Activated T-helper 2 cell treated with anti-CD3 and anti-CD28 coated beads, Interferon-gamma antibody, Interleukin-2, Interleukin-4, amounts not matched to agents 10 μg/mL and 5 μg/mL and 100 μg/mL, durations not matched to agents 14 hours and 24 hours and 36 hours (primary cell): ENCODE data around the gene TRIM26. TPM values are rescaled to one million over a fixed set of nuclear protein-coding genes. Genes with fewer than 3 reads are reported as not detected.
"Not testable (repeated sequence)": the region's sequence is repeated elsewhere in the genome, so short reads cannot be mapped to it uniquely, and the experiment has no call there.

Experiments used
- DNase-seq: peaks from one replicate; pipeline ENCODE4 v3.0.0; 2021; ENCODE audit warnings: low spot score
- H3K27ac Mint-ChIP-seq: one replicate; pipeline ENCODE4 v1.8.0; 2021; ENCODE audit warnings: mixed read lengths
- H3K27me3 Mint-ChIP-seq: one replicate; pipeline ENCODE4 v1.8.0; 2021; ENCODE audit warnings: low read depth, mixed read lengths
- H3K36me3 Mint-ChIP-seq: one replicate; pipeline ENCODE4 v1.8.0; 2021; ENCODE audit warnings: low read depth, mixed read lengths
- H3K4me1 Mint-ChIP-seq: one replicate; pipeline ENCODE4 v1.8.0; 2021; ENCODE audit warnings: low read depth, mixed read lengths
- H3K4me3 Mint-ChIP-seq: one replicate; pipeline ENCODE4 v1.8.0; 2021; ENCODE audit warnings: low read depth, mild to moderate bottlenecking, moderate library complexity, mixed read lengths
- H3K9me3 Mint-ChIP-seq: one replicate; pipeline ENCODE4 v1.8.0; 2021; ENCODE audit warnings: mixed read lengths
- intact Hi-C: fragments of 100-400 bp; cut with micrococcal nuclease; formaldehyde crosslinking; loops from one replicate; pipeline ENCODE4 v1.15.1; 2023
- total RNA-seq: library from RNA; stranded (reverse); gene quantifications from 2 replicates; pipeline ENCODE4 v1.2.3, GENCODE V29; 2022

The TRIM26 gene
- total RNA-seq, 1 donor from 2014 or later = 51.5 TPM

GRCh38 chr6:30152910-30153610, 60.1 kb downstream of the TRIM26 start:
- H3K4me1 Mint-ChIP-seq = peaks cover 6% of the 10 kb centered on the region
- H3K9me3 Mint-ChIP-seq = no peaks in the 10 kb centered on the region
- no peak overlapping the region for H3K27ac Mint-ChIP-seq

DNA sequence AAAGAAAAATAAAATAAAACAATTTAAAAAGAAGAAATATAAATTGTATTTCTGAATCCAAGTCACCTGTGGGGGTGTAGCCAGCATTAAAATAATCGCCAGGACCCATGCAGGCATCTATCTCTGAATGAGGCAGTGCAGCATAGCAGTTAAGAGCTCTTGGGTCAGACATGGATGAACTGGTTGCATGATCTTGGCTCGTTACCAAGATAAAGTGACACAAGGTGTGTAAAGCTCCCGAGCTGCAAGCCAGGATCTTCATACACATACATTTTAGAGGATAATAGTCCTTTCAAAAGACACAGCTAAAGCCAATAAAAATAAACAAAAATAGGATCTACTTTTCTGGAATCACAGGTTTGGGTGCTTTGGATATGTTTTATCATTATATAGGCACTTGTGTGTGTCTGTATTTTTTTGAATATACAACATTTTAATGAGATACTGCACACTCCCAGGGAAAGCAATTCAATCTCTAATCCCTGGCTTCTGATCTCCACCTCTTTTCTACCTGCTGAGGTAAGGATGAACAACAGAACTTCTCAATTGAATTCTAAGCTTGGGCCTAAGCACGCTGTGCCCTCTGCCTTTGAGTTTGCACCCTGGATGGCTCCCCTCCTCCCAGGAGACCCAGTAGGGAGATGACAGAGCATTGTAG, 61.1 kb downstream of the TRIM26 start:
- DNase-seq = no peak
- Mint-ChIP-seq H3K4me1 (peaks cover 6% of the 10 kb centered on the region), H3K4me3 (no peak overlapping the region), H3K27me3 (peaks cover 21% of the 10 kb centered on the region), H3K9me3 (no peaks in the 10 kb centered on the region), H3K36me3 (no peaks in the 10 kb centered on the region), H3K27ac (no peak overlapping the region)
- intact Hi-C loops = no loop called here

More at GRCh38 chr6:30152910-30153610, 60.1 kb downstream of the TRIM26 start:
- intact Hi-C loops = no loop called here
- no peak overlapping the region for H3K4me3 Mint-ChIP-seq
- peaks cover 21% of the 10 kb centered on the region for H3K27me3 Mint-ChIP-seq
- peak; percentile 3 for DNase-seq
- H3K36me3 Mint-ChIP-seq = no peaks in the 10 kb centered on the region

- H3K36me3 Mint-ChIP-seq = no peaks in the 10 kb centered on the region
- no peak overlapping the region for H3K27ac Mint-ChIP-seq
- peaks cover 21% of the 10 kb centered on the region for H3K27me3 Mint-ChIP-seq
- intact Hi-C loops = no loop called here
- H3K4me1 Mint-ChIP-seq = peaks cover 6% of the 10 kb centered on the region
- no peak overlapping the region for H3K4me3 Mint-ChIP-seq
- no peaks in the 10 kb centered on the region for H3K9me3 Mint-ChIP-seq
- DNase-seq = peak; percentile 4
Measured at GRCh38 chr6:30151580-30151979, 61.6 kb downstream of the TRIM26 start.

- no peaks in the 10 kb centered on the region for H3K9me3 Mint-ChIP-seq
- peaks cover 22% of the 10 kb centered on the region for H3K27me3 Mint-ChIP-seq
- DNase-seq = no peak
- no peak overlapping the region for H3K27ac Mint-ChIP-seq
- no peaks in the 10 kb centered on the region for H3K36me3 Mint-ChIP-seq
- intact Hi-C loops = no loop called here
- no peak overlapping the region for H3K4me3 Mint-ChIP-seq
- peaks cover 6% of the 10 kb centered on the region for H3K4me1 Mint-ChIP-seq
Measured at GRCh38 chr6:30150671-30151395, 62.4 kb downstream of the TRIM26 start.

- H3K9me3 Mint-ChIP-seq = no peaks in the 10 kb centered on the region
- H3K4me3 Mint-ChIP-seq = no peak overlapping the region
- DNase-seq = no peak
- peaks cover 22% of the 10 kb centered on the region for H3K27me3 Mint-ChIP-seq
- intact Hi-C loops = no loop called here
- H3K36me3 Mint-ChIP-seq = no peaks in the 10 kb centered on the region
- H3K4me1 Mint-ChIP-seq = peaks cover 6% of the 10 kb centered on the region
- no peak overlapping the region for H3K27ac Mint-ChIP-seq
Measured at GRCh38 chr6:30149858-30150550, 63.2 kb downstream of the TRIM26 start.

GRCh38 chr6:30149234-30149633, 64.0 kb downstream of the TRIM26 start:
- H3K4me1 Mint-ChIP-seq = peaks cover 6% of the 10 kb centered on the region
- no peaks in the 10 kb centered on the region for H3K36me3 Mint-ChIP-seq
- no peak for DNase-seq
- H3K4me3 Mint-ChIP-seq = no peak overlapping the region
- intact Hi-C loops = no loop called here
- no peaks in the 10 kb centered on the region for H3K9me3 Mint-ChIP-seq
- H3K27me3 Mint-ChIP-seq = peaks cover 30% of the 10 kb centered on the region
- no peak overlapping the region for H3K27ac Mint-ChIP-seq

DNA sequence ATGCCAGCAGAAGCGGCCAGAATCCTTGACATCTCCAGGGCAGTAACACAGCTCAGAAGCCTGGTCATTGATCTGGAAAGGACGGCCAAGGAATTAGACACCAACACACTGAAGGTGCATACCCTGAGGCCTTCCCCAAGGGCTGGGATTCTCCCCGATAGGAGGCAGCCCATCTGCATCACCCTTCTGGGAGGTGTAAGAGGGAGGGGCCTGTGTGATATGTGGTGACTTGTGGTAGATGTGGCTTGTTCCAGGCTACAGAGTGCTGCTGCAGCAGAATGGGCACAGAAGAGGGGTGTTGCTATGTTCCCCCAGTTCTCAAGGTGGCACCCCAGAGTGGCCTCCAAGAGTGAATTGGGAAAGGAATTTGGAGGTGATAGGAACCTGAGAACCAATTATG, 66.1 kb downstream of the TRIM26 start:
- Mint-ChIP-seq H3K27ac (no peak overlapping the region), H3K27me3 (peaks cover 32% of the 10 kb centered on the region), H3K4me3 (no peak overlapping the region), H3K36me3 (no peaks in the 10 kb centered on the region), H3K9me3 (no peaks in the 10 kb centered on the region), H3K4me1 (peaks cover 4% of the 10 kb centered on the region)
- DNase-seq = peak; percentile 7
- intact Hi-C loops = no loop called here

DNA sequence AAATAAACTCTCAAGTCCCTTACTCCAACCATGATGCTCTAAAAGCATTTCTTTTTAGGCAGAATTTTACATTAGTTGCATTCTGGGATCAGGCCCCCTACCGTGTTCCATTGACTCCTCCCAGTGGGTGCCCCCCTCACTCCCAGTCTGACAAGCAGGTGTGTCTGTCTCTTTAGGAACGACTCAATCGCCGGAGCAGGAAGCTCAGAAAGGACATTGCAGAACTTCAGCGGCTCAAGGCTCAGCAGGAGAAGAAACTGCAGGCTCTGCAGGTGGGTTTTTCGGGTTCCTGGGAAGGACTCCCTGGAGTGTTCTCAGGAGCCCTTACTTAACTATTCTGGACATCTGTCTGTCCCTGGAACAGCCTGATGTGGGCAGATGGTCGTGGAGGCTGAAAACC, 67.4 kb downstream of the TRIM26 start:
- Mint-ChIP-seq H3K9me3 (no peaks in the 10 kb centered on the region), H3K4me1 (peaks cover 2% of the 10 kb centered on the region), H3K27ac (no peak overlapping the region), H3K27me3 (peaks cover 43% of the 10 kb centered on the region), H3K4me3 (no peak overlapping the region), H3K36me3 (no peaks in the 10 kb centered on the region)
- no peak for DNase-seq
- intact Hi-C loops = no loop called here

DNA sequence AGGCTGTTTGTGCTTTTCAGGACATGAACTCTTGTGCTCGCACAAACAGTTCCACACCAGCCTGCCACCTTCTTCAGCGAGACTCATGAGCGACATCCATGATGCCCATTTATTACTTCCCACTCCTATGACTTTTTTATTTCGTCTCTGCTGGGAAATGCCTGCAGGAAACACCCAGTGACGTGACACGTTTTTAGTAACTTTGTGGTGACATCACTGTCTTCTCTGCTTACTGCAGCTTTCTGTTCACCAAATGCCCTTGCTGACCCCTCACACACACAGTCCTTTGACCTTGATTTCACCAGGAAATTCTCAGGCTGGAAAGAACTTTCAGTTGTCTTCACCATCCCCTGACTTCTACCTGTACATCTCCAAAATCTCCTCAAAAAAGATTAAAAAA, 68.4 kb downstream of the TRIM26 start:
- no peak for DNase-seq
- Mint-ChIP-seq H3K4me3 (no peak overlapping the region), H3K36me3 (no peaks in the 10 kb centered on the region), H3K9me3 (no peaks in the 10 kb centered on the region), H3K27ac (no peak overlapping the region), H3K27me3 (peaks cover 43% of the 10 kb centered on the region), H3K4me1 (peaks cover 5% of the 10 kb centered on the region)
- intact Hi-C loops = no loop called here

DNA sequence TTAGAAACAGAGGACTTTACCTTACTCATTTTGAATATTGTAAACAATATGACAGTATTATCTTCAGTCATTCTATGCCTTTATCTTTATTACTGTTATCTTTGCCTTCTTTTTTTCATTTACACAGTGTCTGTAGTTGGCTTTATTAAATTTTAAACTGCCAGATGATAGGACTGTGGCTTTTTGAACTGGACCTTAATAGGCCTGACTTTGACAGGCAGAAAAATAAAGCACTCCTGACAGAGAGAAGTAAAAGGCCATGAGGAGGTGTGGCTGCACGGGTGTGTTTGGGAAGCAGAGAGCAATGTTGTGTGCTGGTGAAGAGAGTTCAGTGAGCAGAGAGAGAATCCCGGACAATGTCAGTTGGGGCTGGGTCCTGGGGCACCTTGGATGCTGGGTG, 69.4 kb downstream of the TRIM26 start:
- Mint-ChIP-seq H3K4me3 (no peak overlapping the region), H3K4me1 (peaks cover 7% of the 10 kb centered on the region), H3K36me3 (no peaks in the 10 kb centered on the region), H3K27me3 (peaks cover 46% of the 10 kb centered on the region), H3K9me3 (no peaks in the 10 kb centered on the region), H3K27ac (no peak overlapping the region)
- no peak for DNase-seq
- intact Hi-C loops = no loop called here

GRCh38 chr6:30142665-30143064, 70.5 kb downstream of the TRIM26 start:
- Mint-ChIP-seq H3K4me1 (peaks cover 7% of the 10 kb centered on the region), H3K36me3 (no peaks in the 10 kb centered on the region), H3K27ac (no peak overlapping the region), H3K4me3 (no peak overlapping the region), H3K27me3 (peaks cover 56% of the 10 kb centered on the region), H3K9me3 (no peaks in the 10 kb centered on the region)
- DNase-seq = no peak
- intact Hi-C loops = no loop called here

DNA sequence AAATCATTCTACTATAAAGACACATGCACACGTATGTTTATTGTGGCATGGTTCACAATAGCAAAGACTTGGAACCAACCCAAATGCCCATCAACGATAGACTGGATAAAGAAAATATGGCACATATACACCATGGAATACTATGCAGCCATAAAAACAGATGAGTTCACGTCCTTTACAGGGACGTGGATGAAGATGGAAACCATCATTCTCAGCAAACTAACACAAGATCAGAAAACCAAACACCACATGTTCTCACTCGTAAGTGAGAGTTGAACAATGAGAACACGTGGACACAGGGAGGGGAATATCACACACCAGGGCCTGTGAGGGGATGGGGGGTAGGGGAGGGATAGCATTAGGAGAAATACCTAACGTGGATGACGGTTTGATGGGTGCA, 73.0 kb downstream of the TRIM26 start:
- H3K4me3 Mint-ChIP-seq, H3K27ac Mint-ChIP-seq, H3K9me3 Mint-ChIP-seq, intact Hi-C loops, DNase-seq, H3K36me3 Mint-ChIP-seq: not testable (repeated sequence)
- peaks cover 67% of the 10 kb centered on the region for H3K27me3 Mint-ChIP-seq
- H3K4me1 Mint-ChIP-seq = peaks cover 13% of the 10 kb centered on the region
